HUES64 (cell line): ENCODE results near the gene GAB1.

ENCODE experiments used
- H3K27ac ChIP-seq: 2 replicates; pipeline ENCODE4 v1.7.0; 2013; ENCODE audit warnings: low read depth, low read length, inconsistent platforms
- H3K27me3 ChIP-seq: 2 replicates; pipeline ENCODE4 v1.6.1; 2013; ENCODE audit warnings: mild to moderate bottlenecking, low read length; ENCODE audit not compliant: insufficient read depth
- H3K36me3 ChIP-seq: 2 replicates; pipeline ENCODE4 v1.6.1; 2013; ENCODE audit warnings: mild to moderate bottlenecking, low read length; ENCODE audit not compliant: insufficient read depth
- H3K4me1 ChIP-seq: 2 replicates; pipeline ENCODE4 v1.6.1; 2013; ENCODE audit warnings: mild to moderate bottlenecking, low read length, moderate library complexity; ENCODE audit not compliant: insufficient read depth
- H3K4me3 ChIP-seq: 2 replicates; pipeline ENCODE4 v1.5.1; 2013; ENCODE audit warnings: mild to moderate bottlenecking, low read length, moderate library complexity
- H3K9ac ChIP-seq: 2 replicates; pipeline ENCODE4 v1.6.1; 2013; ENCODE audit warnings: mild to moderate bottlenecking, low read depth, low read length
- H3K9me3 ChIP-seq: 2 replicates; pipeline ENCODE4 v1.6.1; 2013; ENCODE audit warnings: low read depth, low read length; ENCODE audit not compliant: insufficient read depth
- WGBS: fragments of 150-250, 120-280 bp; methylation state at CpG from one replicate; pipeline ENCODE4 v1.1.7; 2013; ENCODE audit warnings: missing lambda C conversion rate; 5-methylcytosine and 5-hydroxymethylcytosine counted together

The GAB1 gene

DNA sequence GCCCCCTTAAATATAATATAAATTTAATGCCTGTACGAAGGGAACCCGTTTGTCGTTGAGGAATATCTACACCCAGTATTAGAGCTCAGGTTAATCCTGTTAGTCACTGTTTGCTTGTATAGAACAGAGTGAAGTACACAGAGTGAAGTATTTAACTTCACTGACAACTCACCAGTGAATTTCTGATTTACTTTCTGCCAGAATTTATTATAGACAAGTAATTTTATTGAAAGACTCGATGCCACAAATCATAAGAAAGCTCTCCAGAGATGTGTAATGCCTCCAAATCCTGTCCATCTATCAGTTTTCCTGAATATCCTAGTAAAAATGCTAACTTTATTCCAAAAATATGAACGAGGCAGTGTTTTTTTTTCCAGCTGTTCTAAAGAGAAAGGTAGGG is 1.6 kb downstream of the GAB1 start:
- no peak overlapping the region for H3K27ac ChIP-seq
- no peaks in the 10 kb centered on the region for H3K36me3 ChIP-seq
- no peak overlapping the region for H3K9ac ChIP-seq
- H3K4me3 ChIP-seq = peak overlapping the region; percentile 85
- H3K9me3 ChIP-seq = no peaks in the 10 kb centered on the region
- peaks cover 4% of the 10 kb centered on the region; the same call in 1 of the 2 replicates for H3K27me3 ChIP-seq
- H3K4me1 ChIP-seq = peaks cover 10% of the 10 kb centered on the region
- 90% methylated on average over 5 of the region's 5 CpGs for WGBS

GRCh38 chr4:143339497-143339896 is 2.8 kb downstream of the GAB1 start:
- WGBS = 89% methylated on average over 1 of the region's 2 CpGs

DNA sequence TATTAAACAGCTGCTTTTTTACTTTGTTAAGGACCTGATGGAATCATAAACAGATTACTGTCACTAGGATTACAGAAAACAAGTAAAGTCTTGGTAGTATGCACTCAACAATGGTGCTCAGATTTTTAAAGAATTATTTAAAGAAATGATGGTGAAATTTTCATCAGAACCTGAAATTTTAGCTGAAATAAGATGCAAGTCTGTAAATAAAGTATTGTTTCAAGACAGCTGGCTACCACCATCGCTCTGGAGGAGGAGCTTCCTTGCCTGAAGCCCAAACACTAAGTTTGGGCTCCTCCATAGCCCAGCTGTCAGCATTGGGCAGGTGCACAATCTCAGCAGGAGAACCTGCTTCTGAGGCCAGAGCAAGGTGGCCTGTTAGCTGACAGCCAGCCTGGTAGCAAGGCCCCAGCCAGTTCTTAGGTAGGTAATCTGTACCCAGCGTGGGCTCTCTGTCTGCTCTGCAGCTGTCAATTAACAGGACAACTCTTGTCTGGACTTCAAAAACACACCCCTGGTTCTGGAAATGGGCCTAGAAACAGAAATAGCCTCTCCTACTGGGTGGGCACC is 4.6 kb downstream of the GAB1 start:
- H3K9ac ChIP-seq = no peak overlapping the region
- no peaks in the 10 kb centered on the region for H3K9me3 ChIP-seq
- H3K4me3 ChIP-seq = no peak overlapping the region
- peaks cover 4% of the 10 kb centered on the region; the same call in 1 of the 2 replicates for H3K27me3 ChIP-seq
- no peaks in the 10 kb centered on the region for H3K36me3 ChIP-seq
- WGBS = 84% methylated on average over 2 of the region's 2 CpGs
- H3K27ac ChIP-seq = no peak overlapping the region
- H3K4me1 ChIP-seq = peaks cover 36% of the 10 kb centered on the region

More at GRCh38 chr4:143339497-143339896, 2.8 kb downstream of the GAB1 start:
- H3K4me1 ChIP-seq = peaks cover 20% of the 10 kb centered on the region
- no peak overlapping the region for H3K27ac ChIP-seq
- H3K9ac ChIP-seq = no peak overlapping the region
- no peaks in the 10 kb centered on the region for H3K36me3 ChIP-seq
- no peak overlapping the region for H3K4me3 ChIP-seq
- no peaks in the 10 kb centered on the region for H3K9me3 ChIP-seq
- peaks cover 4% of the 10 kb centered on the region; the same call in 1 of the 2 replicates for H3K27me3 ChIP-seq

GRCh38 chr4:143343276-143343831 is 6.7 kb downstream of the GAB1 start:
- H3K4me3 ChIP-seq = no peak overlapping the region
- no peak overlapping the region for H3K27ac ChIP-seq
- 93% methylated on average over 3 of the region's 3 CpGs for WGBS
- H3K9me3 ChIP-seq = no peaks in the 10 kb centered on the region
- peaks cover 31% of the 10 kb centered on the region for H3K4me1 ChIP-seq
- no peak overlapping the region for H3K9ac ChIP-seq
- no peaks in the 10 kb centered on the region for H3K36me3 ChIP-seq
- 0 out of 2 replicates have a peak, but pooled peaks cover 2% of the 10 kb centered on the region for H3K27me3 ChIP-seq

DNA sequence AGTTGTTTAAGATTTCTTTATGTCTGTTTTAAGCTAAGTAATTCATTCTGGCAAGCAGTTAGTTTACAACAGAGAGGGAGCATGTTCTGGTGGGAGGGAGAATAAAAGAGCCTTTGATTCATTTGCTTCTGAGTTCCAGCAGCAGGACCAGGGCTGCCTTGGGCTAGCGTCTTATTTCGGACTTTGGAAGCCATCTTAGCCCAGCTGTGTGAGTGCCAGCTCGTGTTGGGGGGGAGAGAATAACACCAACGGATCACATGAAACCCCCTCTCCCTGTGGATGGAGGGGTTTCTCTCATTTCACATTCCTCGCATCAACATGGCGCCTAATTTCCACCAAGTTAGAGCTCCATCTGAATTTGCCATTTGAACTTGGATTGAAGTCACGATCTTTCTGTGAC is 7.4 kb downstream of the GAB1 start:
- Histone ChIP-seq H3K36me3 (no peaks in the 10 kb centered on the region), H3K4me1 (peaks cover 30% of the 10 kb centered on the region), H3K27me3 (no peaks in the 10 kb centered on the region), H3K9ac (no peak overlapping the region), H3K9me3 (no peaks in the 10 kb centered on the region), H3K27ac (no peak overlapping the region), H3K4me3 (no peak overlapping the region)
- 90% methylated on average over 6 of the region's 7 CpGs for WGBS

GRCh38 chr4:143344774-143345173 is 8.1 kb downstream of the GAB1 start:
- Histone ChIP-seq H3K9ac (no peak overlapping the region), H3K27me3 (no peaks in the 10 kb centered on the region), H3K4me3 (no peak overlapping the region), H3K9me3 (no peaks in the 10 kb centered on the region), H3K36me3 (no peaks in the 10 kb centered on the region), H3K4me1 (peaks cover 30% of the 10 kb centered on the region), H3K27ac (no peak overlapping the region)
- 95% methylated on average over 4 of the region's 4 CpGs for WGBS

GRCh38 chr4:143345356-143345755 is 8.7 kb downstream of the GAB1 start:
- H3K36me3 ChIP-seq = no peaks in the 10 kb centered on the region
- H3K9ac ChIP-seq = no peak overlapping the region
- WGBS = no CpG with 5 or more reads among the region's 1 CpG
- no peaks in the 10 kb centered on the region for H3K27me3 ChIP-seq
- peaks cover 30% of the 10 kb centered on the region for H3K4me1 ChIP-seq
- no peak overlapping the region for H3K27ac ChIP-seq
- H3K4me3 ChIP-seq = no peak overlapping the region
- no peaks in the 10 kb centered on the region for H3K9me3 ChIP-seq

DNA sequence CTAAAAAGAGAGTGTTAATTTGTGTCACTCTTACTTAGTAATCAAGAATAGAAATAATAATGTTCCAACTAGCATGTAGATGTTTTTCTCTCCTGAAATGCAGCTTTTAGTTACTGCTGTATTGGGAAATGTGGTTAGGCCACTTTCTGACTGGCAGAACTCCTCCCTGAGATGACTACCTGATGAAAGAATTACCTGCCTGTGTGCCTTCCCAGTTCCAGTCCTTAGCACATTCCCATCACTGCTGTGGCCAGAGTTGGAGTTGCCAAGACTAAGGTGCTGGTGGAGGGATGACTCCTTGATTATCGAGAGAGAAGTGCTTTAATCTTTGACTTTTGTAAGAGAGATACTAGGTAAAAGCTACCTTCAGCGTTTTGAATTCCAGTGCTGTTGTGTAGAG is 9.5 kb downstream of the GAB1 start:
- H3K9ac ChIP-seq = no peak overlapping the region

GRCh38 chr4:143347484-143348111 is 10.9 kb downstream of the GAB1 start:
- H3K9me3 ChIP-seq = no peaks in the 10 kb centered on the region
- no peaks in the 10 kb centered on the region for H3K27me3 ChIP-seq
- no peaks in the 10 kb centered on the region for H3K36me3 ChIP-seq
- H3K4me1 ChIP-seq = peaks cover 41% of the 10 kb centered on the region
- H3K27ac ChIP-seq = no peak overlapping the region
- no peak overlapping the region for H3K9ac ChIP-seq
- 85% methylated on average over 1 of the region's 2 CpGs for WGBS
- no peak overlapping the region for H3K4me3 ChIP-seq

More for the DNA sequence above, 9.5 kb downstream of the GAB1 start:
- Histone ChIP-seq H3K4me1 (peaks cover 30% of the 10 kb centered on the region), H3K9me3 (no peaks in the 10 kb centered on the region), H3K27ac (no peak overlapping the region), H3K27me3 (no peaks in the 10 kb centered on the region), H3K36me3 (no peaks in the 10 kb centered on the region), H3K4me3 (no peak overlapping the region)
- 77% methylated on average over 2 of the region's 2 CpGs for WGBS

DNA sequence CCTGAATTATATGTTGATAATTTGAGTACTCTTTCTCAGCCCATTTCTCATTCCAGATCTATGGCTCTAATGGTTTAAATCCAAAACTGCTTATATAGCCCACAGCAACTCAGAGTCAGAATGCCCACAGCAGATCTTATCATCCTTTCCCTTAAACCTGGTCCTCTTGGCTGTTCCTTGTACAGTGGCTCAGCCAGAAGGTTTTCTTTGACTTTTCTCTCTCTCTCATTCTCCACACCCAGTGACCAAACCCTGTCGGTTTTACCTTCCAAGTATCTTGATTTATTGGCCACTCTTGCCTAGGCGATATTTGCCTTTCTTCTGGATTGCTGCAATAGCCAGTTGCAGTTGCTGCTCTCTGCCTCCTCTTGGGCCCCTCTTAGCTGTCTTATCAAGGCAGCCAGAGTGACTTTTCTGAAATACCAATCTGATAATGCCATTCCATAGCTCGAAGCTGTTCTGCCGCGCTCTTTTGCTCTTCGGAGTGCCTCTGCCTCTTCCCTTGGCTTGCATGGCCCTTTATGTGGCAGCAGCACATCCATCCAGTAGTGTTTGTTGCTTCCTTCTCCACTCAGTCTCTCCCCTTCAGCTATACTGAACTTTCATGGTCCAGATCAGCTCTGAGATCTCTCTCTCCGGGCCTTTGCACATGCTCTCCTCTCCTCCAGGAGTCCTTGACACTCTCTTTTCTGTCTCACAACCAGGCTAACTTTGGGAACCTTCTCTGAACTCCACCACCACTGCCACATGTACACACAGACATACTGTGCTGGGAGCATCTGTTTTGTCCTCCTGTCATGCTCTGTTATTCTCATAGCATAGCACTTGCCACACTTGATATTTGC is 11.8 kb downstream of the GAB1 start:
- Histone ChIP-seq H3K4me3 (no peak overlapping the region), H3K4me1 (peaks cover 42% of the 10 kb centered on the region), H3K36me3 (no peaks in the 10 kb centered on the region), H3K9ac (no peak overlapping the region), H3K27me3 (no peaks in the 10 kb centered on the region), H3K27ac (no peak overlapping the region), H3K9me3 (no peaks in the 10 kb centered on the region)
- WGBS = 87% methylated on average over 7 of the region's 7 CpGs
